Right forelimb (tissue), 1 donor: ENCODE measurements around the gene IAH1.

Experiments used
- DNase-seq: peaks from one replicate; pipeline ENCODE4 v3.0.0-alpha.2; 2018

Gene IAH1

DNA sequence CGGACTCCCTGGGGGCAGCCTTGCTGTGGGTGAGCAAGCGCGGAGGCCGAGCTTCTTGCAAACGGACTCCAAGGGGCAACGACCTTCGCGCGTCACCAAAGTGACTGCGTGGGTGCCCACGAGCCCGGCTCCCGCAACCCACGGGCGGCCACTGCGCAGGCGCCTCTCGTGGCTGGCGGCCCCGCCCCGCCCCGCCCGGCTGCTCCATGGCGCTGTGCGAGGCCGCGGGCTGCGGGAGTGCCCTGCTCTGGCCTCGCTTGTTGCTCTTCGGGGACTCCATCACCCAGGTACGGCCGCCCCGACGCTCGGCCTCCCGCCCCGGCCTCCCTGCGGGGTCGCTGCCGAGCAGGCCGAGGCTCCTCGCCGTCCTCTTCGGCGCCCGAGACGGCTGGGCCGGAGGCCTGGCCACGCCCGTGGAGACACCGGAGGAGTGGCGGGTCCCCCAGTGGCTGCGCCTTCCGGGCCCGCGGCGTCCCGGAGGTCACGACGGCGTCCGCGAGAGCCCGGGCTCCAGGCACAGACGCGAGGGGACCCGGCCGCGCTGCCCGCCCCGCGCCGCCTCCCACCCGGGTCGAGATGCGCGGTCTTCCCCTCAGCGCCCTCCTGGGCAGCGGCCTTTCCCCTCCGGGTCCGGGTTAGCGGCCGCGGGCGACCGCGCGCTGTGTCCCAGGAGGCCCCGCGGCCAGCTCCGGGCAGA is at the start of gene IAH1:
TSS of gene IAH1 (plus strand) at position 191 of the 697 bp plus-strand sequence. CDS start at position 207, 16 bp downstream.
- DNase-seq, result peak; percentile 78

GRCh38 chr2:9428965-9429577 is 45.3 kb upstream of the IAH1 start:
- DNase-seq, result no peak

DNA sequence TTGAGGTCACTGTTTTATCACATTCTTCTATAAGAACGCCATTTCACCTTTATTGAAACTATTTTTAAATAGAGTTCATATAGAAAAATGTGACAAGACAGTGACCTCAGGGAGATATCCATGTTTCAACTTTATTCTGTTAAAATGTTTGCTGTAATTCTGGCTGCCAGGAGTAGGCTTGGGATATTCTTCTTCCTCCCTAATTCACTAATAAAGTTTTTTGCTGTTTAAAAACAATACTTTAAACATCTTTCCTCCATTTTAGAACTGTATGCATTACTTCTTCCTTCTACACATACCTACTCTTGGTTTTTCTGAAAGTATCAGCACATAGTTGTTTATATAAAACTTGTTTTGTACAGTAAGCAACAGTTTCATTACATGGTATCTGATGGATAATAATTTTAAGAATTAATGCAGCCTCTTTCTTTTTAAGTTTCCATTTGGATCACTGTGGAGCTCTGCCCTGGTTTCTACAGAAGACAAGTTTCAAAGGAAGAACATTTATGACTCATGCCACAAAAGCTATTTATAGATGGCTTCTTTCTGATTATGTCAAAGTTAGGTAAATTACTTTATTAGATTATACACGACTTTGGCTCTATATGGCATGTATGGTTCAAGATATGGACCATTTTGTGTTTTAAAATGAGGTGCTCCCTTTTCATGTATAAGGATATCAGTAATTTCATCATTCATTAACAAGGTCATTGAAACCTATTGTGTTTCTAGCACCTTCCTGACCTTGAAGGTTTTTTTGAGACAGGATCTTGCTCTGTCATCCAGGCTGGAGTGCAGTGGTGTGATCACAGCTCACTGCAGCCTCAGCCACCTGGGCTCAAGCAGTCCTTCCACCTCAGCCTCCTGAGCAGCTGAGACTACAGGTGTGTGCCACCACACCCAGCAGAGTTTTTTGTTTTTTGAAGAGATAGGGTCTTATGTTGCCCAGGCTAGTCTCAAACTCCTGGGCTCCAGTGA is 43.7 kb upstream of the IAH1 start:
- DNase-seq, result no peak

GRCh38 chr2:9434489-9434888 is 39.9 kb upstream of the IAH1 start:
- no peak for DNase-seq

DNA sequence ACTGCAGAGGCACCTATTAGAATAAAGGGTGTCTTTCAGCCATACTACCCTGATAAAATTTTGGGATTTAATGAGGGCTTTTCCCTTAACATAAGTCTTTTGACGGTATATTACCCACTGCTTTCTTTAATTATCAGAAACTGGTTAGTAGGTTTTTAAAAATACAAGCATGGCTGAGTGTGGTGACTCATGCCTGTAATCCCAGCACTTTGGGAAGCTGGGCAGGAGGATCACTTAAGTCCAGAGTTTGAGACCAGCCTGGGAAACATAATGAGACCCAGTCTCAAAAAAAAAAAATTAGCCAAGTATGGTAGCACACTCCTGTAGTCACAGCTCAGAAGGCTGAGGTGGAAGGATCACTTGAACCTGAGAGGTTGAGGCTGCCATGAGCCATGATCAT is 34.8 kb upstream of the IAH1 start:
- DNase-seq, result no peak

DNA sequence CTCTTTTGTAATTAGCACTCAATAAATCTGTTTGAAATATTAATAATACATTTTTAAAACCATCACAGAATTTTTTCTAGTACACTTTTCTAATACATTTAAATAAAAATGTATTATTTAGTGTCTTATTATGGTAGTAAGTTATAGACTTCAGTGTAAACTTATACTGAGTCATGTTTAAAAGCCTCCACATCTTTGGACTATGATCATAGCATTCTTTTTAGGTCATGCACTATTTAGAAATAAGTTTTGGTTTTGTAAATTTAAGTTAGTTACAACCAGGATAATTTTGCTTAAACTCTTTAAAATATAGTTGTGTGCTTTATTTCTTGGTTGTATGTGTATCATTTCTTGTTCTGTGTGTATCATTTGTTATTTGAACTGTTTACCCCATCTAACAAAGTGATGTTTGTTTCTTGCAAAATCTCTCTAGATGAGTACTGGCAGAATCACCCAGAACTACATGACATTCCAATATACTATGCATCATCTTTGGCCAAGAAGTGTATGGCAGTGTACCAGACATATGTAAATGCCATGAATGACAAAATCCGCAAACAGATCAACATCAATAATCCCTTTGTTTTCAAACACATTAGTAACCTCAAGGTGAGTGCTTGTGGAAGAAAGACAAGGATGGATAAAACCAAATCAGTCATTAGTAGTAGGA is 34.2 kb upstream of the IAH1 start:
- DNase-seq, result no peak

DNA sequence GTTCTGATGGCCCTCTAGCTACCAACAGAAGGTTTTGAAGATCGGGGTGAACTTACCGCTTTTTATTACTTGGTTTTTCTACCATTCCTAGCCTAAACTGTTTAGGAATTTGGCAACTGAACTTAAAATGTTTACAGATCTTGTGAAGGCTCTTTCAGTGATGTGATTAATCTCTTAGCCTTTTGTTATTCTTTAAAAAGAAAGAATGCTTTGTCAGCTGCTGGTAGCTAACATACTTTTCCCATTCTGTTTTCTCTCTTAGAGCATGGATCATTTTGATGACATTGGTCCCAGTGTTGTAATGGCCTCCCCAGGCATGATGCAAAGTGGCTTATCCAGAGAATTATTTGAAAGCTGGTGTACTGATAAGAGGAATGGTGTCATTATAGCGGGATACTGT is 32.8 kb upstream of the IAH1 start:
- DNase-seq, result no peak

DNA sequence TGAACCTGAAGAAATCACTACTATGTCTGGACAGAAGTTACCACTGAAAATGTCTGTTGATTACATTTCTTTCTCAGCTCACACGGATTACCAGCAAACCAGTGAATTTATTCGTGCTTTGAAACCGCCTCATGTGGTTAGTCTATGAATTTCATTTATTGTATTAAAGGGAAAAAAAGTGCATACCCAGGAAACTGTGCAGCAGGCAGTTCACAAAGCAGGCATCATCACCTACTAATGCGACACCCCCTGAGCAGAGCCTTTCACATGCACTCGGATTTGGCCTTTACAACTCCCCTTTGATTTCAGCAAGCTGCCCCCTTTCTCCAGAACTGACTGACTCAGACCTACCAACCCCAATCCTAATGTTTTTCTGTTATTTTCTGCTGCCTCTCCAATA is 30.8 kb upstream of the IAH1 start:
- DNase-seq, result no peak

DNA sequence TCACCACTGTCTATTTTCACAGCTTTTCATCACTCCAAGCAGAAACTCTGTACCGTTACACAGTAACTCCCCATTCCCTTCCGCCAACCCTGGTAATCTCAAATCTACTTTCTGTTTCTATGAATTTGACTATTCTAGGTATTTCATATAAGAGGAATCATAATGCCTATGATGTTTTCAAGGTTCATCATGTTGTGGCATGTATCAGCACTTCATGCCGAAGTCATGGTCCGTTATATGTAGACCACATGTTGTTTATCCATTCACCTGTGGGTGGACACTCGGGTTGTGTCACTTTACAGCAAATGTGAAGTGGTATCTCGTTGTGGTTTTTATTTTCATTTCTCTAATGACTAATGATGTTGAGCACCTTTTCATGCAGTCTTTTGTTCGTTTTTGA is 29.3 kb upstream of the IAH1 start:
- no peak for DNase-seq

GRCh38 chr2:9451231-9451630 is 23.1 kb upstream of the IAH1 start:
- no peak for DNase-seq

- no peak for DNase-seq
Measured at GRCh38 chr2:9460441-9461017, 13.8 kb upstream of the IAH1 start.

DNA sequence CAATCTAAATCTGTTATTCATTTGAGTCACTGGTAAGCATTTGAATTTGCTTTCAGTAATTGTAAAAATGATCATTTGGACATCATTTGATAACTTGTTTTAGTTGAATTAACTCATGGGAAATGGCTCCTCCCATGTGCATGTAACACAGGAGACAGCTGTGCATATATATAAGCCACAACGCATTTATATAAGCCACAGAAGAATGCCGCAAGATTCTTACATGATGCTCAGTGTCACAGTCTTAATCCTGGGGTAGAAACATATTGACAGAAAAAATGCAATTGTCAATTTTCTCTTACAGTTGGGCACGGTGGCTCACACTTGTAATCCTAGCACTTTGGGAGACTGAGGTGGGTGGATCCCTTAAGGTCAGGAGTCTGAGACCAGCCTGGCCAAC is 13.3 kb upstream of the IAH1 start:
- no peak for DNase-seq

DNA sequence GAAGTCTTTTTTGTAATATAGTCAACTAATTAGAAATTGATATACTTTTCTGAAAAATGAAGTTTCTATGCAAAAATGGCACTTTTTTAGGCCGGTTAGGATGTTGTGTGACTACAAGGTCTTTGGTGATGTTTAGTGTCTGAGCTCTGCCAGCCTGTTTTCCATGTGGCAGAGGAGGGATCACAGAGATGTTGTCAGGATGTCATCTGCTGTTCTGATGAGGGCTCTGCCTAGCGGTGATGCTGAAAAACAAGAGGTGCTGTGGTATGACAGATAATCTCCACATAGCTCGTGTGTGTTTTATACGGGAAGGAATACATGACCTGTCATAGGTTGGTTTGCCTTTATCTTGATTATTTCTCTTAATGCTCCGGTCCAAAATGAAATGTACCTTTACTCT is 12.0 kb upstream of the IAH1 start:
- no peak for DNase-seq

DNA sequence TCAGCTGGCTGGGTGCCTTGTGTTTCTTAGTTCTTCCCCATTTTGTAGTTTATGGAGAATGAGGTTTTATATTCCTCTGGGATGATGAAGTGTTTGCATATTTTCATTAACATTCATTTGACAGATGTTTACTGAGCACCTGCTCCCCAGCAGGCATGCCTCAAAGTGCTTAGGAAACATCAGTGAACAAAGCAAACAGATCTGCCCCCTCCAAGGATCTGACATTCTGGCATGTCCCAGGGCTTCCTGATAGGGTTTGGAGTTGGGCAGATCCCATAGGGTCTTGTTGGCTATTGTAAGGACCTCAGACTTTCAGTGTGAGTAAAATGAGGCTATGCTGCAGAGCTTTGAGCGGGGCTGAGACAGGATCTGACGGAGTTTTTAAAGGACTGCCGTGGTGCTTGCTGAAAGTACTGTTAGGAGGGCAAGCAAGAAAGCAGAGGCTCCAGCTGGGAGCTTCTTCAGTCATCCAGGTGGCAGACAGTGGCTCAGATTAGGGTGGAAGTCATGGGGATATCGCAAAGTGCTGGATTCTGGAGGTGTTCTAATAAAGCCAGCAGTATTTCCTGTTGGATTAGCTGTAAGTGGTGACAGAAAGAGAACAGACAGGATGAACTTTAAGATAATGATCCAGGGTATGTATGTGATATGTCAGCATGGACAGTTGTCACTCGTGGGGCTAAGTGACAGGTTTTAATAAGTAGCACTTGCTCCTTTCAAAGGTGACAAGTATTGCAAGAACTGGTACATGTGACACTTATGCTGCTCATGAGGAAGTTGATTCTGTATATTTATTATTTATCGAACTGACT is 11.3 kb upstream of the IAH1 start:
- no peak for DNase-seq

- no peak for DNase-seq
Measured at GRCh38 chr2:9463698-9464034, 10.7 kb upstream of the IAH1 start.

GRCh38 chr2:9465170-9465569 is 9.2 kb upstream of the IAH1 start:
- DNase-seq, result no peak

- no peak for DNase-seq
Measured at GRCh38 chr2:9466147-9466683, 8.1 kb upstream of the IAH1 start.

DNA sequence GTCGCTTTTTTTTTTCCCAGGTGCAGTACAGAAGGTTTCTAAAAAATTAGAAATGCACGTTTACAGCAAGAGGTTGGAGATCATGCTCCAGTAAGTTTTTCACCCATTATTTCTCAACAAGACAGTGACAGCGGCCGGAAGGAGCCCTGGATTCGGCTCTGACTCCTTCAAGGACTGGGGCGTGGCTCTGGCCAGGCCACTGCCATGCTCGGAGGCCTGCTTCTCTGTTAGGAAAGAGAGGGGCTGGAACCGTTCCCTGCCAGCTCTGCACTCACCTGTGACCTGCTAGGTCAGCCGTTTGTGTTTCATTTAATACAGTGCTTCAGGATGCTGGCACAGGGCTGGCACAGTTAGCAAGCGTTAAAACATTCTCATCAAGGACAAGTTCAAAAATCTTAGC is 6.7 kb upstream of the IAH1 start:
- no peak for DNase-seq

DNA sequence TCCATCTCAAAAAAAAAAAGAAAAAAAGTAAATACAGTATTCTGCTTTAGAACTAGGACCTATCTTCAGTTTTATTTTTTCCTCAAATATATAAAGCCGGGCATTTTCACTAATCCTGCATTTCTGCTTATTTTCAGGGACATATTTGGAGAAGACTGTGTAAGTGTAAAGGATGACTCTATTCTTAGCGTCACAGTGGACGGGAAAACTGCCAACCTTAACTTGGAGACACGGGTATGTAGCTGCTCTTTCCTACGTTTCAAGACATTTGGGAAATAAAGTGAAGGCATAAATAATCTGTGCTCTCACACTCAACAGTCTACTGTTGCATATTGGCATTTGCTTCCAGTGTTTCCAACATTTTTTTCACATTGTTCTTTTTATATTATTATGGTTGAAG is 3.1 kb upstream of the IAH1 start:
- no peak for DNase-seq

- no peak for DNase-seq
Measured at GRCh38 chr2:9472511-9472910, 1.8 kb upstream of the IAH1 start.

GRCh38 chr2:9473308-9473984 is 905 bp upstream of the IAH1 start:
- DNase-seq, result peak; percentile 58
